ENCODE measurements around the gene NPW. TPM values are rescaled to one million over a fixed set of nuclear protein-coding genes. Genes with fewer than 3 reads are reported as not detected.

The NPW gene
- total and polyA plus RNA-seq, 9 of the 15 experiments (the other 6 are each of a cell fraction or from before 2014, with no cell fraction given) = 0.14 to 4.0 (median 2.6) TPM; not detected in 4

GRCh38 chr16:1990351-1991134, 29.0 kb upstream of the NPW start (continued):
- TF ChIP-seq ZNF445 (CRISPR knock-in tag; IDR thresholded peaks at IDR 0.05; ENCODE audit: low read depth) = no peak
- no peak for TF ChIP-seq MCM7 (IDR thresholded peaks at IDR 0.05)
- peak; percentile 80; the same call in 1 of the 2 replicates for TF ChIP-seq TFAP4 (CRISPR knock-in tag; IDR thresholded peaks at IDR 0.05; ENCODE audit: borderline replicate concordance)
- no peak for TF ChIP-seq ZBED1 (IDR thresholded peaks at IDR 0.05)
- TF ChIP-seq DIDO1 (tag; IDR thresholded peaks at IDR 0.05; ENCODE audit: low read depth) = no peak
- TF ChIP-seq JUN (IDR thresholded peaks at IDR 0.05; ENCODE audit: borderline replicate concordance, low read depth, low read length) = peak; percentile 77
- TF ChIP-seq JUN (CRISPR knock-in tag; IDR thresholded peaks at IDR 0.05; ENCODE audit: borderline replicate concordance) = 0 out of 2 replicates have a peak, but pooled peaks have one; percentile 77
- TF ChIP-seq TBL1XR1 (IDR thresholded peaks at IDR 0.05; ENCODE audit: low read length in 2 of 2) = no peak
- no peak for TF ChIP-seq RBBP5 (IDR thresholded peaks at IDR 0.05; ENCODE audit: borderline replicate concordance, insufficient read depth, low read length, poor library complexity, severe bottlenecking)
- TF ChIP-seq IRF1 (CRISPR knock-in tag; IDR thresholded peaks at IDR 0.05; ENCODE audit: borderline replicate concordance) = no peak
- TF ChIP-seq MLX (CRISPR knock-in tag; conservative IDR thresholded peaks at IDR 0.05) = no peak
- no peak for TF ChIP-seq TCF7 (IDR thresholded peaks at IDR 0.05; ENCODE audit: borderline replicate concordance)
- no peak for TF ChIP-seq CXXC5 (CRISPR knock-in tag; IDR thresholded peaks at IDR 0.05)
- no peak for TF ChIP-seq ZNF175 (CRISPR knock-in tag; IDR thresholded peaks at IDR 0.05; ENCODE audit: low read depth)
- TF ChIP-seq NR2C1 (IDR thresholded peaks at IDR 0.05) = no peak
- no peak for TF ChIP-seq NR2C1 (tag; IDR thresholded peaks at IDR 0.05)
- no peak for TF ChIP-seq GTF2B (IDR thresholded peaks at IDR 0.05; ENCODE audit: extremely low read depth, insufficient read length)
- no peak for TF ChIP-seq NCOA1 (IDR thresholded peaks at IDR 0.05; ENCODE audit: low read depth)
- no peak for TF ChIP-seq ZNF212 (CRISPR knock-in tag; IDR thresholded peaks at IDR 0.05)
- TF ChIP-seq YY1 (IDR thresholded peaks at IDR 0.05; ENCODE audit: borderline replicate concordance in 1 of 3, control insufficient read depth in 1 of 3, extremely low read depth in 1 of 3, insufficient read depth in 3 of 3, insufficient read length in 1 of 3, insufficient replicate concordance in 2 of 3, low read depth in 1 of 3, low read length in 2 of 3) = no peak
- no peak for TF ChIP-seq NONO (IDR thresholded peaks at IDR 0.05; ENCODE audit: low read depth in 2 of 2, low read length in 1 of 2)
- TF ChIP-seq ZNF280A (IDR thresholded peaks at IDR 0.05; ENCODE audit: low read depth, partially characterized antibody) = no peak

All from K562 (cell line).